ENCODE measurements around the gene FAU.
A peak's percentile ranks its signal among the peaks of the same experiment; 100 is the strongest.
"Not testable (repeated sequence)": the region's sequence is repeated elsewhere in the genome, so short reads cannot be mapped to it uniquely, and the experiment has no call there.

Gene FAU

DNA sequence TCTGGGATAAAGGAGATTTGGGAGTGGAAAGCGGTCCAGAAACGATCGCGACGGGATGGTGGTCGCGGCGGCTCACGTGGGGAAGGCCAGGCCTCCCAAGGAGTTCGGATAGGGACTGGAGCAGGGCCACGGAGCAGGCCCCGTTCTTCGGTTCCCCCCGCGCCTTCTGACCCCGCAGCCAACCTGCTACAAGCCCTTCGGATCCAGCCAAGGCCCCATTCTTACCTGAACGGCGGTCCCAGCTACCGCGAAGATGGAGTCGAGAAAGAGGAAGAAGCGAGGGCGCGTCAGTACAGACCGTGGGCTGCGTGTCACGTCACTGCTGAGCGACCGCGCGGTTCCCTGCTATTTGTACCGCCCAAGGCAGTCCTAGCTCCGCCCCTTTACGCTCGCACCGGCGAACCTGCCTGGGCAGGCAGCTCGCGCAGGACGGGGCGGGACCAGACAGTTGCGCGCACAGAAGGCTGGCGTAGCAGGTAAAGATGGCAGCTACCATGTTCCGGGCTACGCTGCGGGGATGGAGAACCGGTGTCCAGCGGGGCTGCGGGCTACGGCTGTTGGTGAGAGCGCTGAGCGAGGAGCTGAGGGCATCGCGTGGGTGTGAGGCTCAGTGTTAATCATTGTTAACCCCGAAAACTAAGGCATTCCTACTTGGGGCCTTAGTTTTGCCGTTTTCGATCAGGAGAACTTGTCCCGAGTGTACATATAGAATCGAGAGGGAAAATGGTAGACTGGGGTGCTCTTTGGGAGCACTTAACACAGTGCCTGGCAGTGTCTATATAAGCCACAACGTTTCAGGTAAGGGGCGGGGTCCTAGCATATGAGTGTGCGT, at the start of gene FAU, which contains the start of gene MRPL49:
Gene FAU, minus strand, starts transcription at position 270 of the 832 bp plus-strand sequence. CDS start 321 bp downstream, outside the sequence.
Gene MRPL49, plus strand, starts transcription at position 457 of the 832 bp plus-strand sequence. Its CDS starts 26 bp downstream, at position 483.
- peak; percentile 93 for DNase-seq

DNA sequence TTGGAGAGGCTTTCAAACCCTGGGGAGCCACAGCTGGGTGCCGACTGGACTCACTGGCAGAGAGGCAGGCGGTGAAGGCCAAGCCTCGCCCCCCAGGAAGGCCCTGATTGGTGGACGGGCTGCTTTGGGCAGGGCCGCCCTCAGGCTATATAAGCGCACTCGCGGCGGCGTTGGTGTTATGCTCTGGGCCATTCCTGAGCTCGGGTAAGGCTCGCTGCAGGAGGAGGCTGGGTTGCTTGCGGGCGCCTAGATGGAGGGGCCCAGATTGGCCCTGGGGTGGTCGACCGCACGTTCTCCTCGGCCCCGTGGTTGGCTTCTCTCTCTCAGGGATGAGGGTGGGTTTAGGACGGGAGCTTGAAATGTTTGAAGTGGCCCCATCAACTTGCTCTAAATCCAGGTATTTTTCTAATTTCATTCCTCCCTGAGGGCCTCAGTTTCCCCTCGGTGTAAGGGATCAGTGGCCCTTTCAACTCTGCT, 48.2 kb upstream of the FAU start, which contains the start of gene SPDYC:
Gene SPDYC, plus strand, starts transcription at position 176 of the 477 bp plus-strand sequence. CDS start 1,125 bp downstream, outside the sequence.
- no peak for DNase-seq

DNA sequence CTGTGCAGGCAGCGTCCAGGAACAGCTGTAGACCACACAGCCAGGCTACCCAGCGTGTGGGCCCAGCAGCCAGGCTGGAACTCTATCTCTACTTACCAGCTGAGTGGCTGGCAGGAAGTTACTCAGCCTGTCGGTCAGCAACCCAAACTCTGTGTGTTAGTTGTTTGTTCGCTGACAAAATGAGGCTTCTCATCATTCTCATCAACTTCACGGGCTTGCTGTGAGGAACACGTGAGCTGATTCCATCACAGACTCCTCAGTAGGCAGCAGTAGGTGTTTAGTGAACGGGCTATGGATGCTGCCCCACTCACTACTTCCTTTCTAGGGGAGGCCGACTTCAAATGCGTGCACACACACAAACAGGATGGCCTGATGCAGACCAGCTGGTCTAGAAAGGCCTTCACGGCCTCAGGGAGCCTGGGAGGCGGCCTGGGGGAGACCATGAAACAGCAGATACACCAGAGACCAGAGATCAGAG, 47.3 kb upstream of the FAU start:
- no peak for DNase-seq

DNA sequence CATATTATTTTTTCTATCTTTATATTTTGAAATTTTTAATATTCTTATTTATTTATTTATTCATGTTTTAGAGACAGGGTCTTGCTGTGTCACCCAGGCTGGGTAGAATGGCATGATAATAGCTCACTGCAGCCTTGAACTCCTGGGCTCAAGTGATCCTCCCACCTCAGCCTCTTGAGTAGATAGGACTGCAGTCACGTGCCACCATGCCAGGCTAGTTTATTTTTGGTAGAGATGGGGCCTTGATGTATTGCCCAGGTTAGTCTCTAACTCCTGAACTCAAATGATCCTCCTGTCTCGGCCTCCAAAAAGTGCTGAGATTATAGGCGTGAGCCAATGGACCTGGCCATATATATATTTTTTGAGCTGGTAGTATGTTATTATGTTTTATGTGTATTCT, 45.7 kb upstream of the FAU start:
- no peak for DNase-seq

DNA sequence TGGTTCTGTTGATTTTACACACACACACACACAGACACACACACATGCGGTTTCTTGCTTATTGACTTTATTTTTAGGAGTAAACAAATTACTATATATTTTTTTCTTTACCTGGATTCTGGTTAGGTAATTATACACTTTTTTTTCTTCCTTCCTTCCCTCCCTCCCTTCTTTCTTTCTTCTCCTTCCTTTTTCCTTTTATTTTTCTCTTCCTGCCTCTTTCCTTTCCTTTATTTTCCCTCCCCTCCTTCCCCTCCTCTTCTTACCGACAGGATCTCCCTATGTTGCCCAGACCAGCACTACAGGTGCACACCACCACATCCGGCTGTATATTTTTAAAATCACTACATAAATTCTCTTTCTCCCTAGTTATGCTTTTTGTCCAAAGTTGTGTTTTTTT, 45.0 kb upstream of the FAU start:
- no peak for DNase-seq

DNA sequence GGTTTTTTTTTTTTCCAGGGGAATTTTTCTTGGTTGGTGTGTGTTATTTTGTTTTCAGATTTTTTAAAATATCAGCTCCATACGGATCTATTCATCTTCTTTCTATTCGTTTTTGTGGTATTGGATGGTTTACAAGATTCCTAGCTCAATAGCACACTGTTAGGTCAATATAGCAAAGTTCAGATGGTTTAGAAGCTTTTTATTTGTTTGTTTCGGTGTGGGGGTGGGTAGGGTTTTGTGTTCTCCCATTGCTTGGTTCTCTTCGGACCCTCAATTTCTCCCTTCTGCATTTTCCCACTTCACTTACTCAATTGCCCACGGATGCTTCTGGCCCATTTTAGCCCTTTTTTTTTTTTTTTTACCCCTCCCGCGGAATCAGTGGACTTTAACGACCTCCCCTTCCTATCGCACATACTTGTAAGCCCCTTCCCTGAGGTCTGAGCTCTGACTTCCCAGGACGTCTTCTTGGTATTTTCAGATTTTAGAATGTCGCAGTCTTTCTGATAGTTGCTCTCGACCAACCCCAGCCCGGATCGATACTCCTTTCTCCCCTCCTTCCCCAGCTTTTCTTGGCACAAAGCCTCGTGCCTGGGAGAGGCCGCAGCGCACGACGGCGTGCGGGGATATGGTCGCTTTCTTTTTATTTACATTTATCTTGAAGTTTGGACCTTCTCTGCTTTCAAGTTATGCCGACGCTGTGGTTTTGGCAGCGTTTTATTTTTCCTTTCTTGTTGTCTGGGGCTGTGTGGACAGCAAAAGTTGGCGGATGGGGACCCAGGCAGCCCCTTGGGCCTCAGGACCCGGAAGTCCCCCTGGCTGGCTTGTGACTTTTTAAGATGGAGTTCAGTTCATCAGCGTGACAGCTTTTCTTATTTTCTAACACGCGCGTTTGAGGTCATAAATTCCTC, 43.7 kb upstream of the FAU start:
- DNase-seq: no peak

DNA sequence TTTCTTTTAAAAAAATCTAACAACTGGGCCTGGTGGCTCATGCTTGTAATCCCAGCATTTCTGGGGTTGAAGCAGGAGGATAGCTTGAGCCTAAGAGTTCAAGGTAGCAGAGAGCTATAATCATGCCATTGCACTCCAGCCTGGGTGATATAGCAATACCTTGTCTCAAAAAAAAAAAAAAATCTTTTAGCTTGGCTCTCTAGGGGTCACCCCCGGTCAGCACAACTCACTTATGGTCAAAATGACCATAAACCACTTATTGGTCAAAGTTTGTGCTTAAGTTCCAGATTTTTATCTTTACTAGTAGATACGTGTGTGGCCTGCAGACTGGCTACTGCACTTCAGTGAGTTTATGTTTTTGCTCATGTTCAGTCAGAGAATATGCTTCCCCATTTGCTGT, 41.8 kb upstream of the FAU start:
- no peak for DNase-seq

DNA sequence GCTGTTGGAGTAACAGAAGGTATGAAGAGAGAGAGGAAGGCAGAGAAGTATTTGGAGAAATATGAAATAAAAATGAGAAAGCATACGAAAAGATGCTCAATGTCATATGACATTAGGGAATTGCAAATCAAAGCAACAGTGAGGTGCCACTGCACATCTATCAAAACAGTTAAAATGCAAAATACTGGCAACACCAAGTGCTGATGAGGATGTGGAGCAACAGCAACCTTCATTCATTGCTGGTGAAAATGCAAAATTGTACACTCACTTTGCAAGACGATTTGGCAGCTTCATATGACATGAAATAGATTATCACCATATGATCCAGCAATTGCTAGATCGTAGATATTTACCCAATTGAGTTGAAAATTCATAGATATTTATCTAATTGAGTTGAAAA, 38.7 kb upstream of the FAU start:
- DNase-seq: no peak

DNA sequence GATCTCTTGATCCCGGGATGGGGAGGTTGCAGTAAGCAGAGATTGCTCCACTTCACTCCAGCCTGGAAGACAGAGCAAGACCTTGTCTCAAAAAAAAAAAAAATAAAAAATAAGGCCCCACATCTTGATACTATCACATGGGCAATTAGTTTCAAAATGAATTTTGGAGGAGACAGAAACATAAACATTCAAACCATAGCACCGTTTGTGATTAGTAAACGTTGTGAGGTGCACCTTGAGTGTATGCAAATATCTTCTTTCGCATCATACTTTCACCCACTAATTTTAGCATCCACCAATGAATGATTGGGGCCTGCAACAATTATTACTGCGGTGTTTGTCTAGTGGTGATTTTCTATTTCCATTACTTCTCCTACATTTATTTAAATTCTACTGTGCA, 37.1 kb upstream of the FAU start:
- no peak for DNase-seq

DNA sequence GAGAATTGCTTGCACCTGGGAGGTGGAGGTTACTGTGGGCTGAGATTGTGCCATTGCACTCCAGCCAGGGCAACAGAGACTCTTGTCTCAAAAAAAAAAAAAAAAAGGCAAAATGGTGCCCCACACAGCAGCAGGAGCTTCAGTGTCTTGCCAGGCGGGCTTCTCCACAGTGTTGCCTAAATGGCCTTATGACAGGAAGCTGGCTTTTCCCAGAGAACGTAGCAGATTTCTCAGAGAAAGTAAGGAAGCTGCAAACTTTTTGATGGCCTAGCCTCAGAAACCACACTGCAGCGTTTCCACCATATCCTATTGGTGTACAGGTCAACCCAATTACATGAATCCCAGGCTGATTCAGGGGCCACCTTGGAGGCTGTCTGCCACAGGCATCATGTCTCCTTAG, 35.4 kb upstream of the FAU start:
- DNase-seq: no peak

DNA sequence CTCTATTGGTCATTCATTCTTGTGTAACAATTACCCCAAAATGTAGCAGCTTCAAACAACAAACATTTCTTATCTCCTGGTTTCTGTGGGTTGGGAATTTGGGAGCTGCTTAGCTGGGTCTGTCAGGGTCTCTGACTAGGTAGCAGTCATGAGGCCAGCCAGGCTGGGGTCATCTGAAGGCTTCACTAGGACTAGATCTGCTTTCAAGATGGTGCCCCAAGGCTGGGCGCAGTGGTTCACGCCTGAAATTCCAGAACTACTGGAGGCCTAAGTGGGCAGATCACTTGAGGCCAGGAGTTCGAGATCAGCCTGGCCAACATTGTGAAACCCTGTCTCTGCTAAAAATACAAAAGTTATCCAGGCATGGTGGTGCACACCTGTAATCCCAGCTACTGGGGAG, 35.0 kb upstream of the FAU start:
- no peak for DNase-seq

DNA sequence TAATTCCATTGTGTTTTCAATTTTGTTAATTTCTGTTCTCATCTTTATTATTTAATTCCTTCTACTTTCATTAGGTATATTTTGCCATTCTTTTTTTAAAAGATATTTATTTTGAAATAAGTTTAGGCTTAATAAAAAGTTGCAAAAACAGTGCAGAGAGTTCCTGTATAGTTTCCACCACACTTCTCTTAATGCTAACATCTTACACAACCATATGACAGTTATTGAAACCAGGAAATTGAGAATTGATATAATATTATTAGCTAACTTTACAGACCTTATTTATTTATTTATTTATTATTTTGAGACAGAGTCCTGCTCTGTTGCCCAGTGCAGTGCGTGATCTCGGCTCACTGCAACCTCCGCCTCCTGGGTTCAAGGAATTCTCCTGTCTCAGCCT, 34.3 kb upstream of the FAU start:
- DNase-seq: no peak

DNA sequence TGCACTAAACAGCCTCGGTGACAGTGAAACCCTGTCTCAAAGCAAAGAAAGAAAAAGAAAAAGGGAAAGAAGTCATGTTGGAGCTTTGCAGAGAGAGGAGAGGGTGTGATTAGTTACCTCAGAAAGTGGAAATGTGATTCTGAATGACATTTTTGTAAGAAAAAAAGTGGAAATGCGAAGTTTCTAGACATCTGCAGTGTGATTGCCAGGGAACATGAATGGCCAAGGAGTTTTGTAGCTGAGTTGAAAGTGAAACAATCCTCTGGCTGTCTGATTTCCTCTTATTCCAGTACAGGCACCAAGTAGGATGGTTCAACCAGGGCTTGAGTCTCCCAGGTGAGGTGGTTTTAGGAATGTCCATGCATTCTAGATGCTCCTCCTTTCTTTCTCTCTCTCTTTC, 30.2 kb upstream of the FAU start:
- DNase-seq: no peak

DNA sequence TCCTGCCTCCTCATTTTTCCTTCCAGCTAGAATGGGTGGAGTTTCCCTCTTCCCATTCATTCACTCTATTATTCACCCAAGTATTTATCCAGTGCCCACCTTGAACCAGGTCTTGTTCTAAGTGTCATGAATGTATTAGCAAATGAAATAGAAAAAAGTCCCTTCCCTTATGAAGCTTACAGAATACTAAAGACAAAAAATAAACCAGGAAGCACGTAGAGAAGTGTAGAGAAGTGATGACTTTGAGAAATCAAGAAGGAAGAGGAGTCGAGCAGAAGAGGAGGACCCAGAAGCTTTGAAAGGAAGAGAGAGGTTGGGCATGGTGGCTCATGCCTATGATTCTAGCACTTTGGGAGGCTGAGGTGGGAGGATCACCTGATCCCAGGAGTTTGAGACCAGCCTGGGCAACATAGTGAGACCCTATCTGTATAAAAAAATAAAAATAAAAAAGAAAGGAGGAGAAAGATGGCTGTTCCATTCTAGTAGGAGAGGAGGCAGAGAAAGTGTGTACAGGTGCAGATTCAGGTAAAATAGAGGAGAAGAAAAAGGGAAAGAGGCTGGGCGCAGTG, 29.5 kb upstream of the FAU start:
- DNase-seq: no peak

DNA sequence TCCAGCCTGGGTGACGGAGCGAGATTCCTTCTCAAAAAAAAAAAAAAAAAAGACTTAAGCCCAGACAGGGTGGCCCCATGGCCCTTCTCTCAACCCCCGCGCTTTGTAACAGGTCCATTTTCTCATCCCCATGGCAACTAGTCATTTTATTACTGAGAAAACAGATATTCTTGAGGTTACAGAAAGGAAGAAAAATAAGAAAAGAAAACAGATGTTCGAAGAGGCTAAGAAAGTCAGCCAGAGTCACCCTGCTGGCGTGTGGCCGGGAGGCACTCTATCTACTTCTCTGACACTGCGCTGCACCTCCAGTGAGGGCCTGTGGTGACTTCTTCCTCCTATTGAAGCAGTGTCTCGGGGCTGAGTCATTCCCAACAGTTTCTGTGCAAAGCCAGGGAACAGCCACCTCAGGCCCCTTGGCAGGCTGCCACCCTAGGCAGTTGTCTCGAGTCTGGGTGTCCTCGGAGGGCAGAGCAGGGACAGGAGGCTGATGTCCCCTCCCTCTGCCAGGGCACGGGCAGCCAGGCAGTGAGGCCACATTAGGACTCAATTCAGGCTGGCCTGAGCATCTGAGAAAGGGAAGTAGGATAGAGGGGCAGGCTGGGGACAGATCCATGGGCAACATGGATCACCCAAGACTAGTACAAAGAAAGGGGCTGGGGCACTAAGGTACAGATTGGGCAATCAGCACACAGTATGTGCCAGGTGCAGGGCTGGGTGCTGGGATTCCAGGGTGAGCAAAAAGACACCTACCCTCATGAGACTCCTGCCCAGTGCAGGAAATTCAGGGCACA, 28.8 kb upstream of the FAU start:
- peak; percentile 24 for DNase-seq

DNA sequence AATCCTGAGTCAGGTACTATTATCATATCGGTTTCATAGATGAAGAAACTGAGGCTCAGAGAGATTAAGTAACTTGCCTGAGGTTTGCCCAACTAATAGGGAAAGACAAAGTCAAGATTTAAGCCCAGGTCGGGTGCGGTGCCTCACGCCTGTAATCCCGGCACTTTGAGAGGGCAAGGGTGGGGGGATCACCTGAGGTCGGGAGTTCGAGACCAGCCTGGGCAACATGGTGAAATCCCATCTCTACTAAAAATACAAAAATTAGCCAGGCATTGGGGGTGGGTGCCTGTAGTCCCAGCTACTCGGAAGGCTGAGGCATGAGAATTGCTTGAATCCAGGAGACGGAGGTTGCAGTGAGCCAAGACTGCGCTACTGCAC, 28.2 kb upstream of the FAU start:
- DNase-seq: not testable (repeated sequence)

DNA sequence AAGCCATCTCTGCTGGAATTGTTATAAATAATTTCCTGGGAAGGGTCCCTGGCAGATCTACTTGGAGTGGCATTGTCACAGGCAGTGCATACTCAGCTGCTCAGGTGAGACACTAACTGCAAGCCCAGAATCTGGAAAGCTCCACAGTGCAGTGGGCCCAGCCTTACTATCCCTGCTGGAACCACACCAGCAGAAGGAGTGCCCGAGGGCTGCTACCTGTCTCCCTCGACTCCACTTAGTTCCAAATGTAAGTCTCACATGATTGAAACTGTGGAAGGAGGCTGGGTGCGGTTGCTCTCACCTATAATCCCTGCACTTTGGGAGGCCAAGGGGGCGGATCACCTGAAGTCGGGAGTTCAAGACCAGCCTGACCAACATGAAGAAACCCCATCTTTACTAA, 26.7 kb upstream of the FAU start:
- no peak for DNase-seq

DNA sequence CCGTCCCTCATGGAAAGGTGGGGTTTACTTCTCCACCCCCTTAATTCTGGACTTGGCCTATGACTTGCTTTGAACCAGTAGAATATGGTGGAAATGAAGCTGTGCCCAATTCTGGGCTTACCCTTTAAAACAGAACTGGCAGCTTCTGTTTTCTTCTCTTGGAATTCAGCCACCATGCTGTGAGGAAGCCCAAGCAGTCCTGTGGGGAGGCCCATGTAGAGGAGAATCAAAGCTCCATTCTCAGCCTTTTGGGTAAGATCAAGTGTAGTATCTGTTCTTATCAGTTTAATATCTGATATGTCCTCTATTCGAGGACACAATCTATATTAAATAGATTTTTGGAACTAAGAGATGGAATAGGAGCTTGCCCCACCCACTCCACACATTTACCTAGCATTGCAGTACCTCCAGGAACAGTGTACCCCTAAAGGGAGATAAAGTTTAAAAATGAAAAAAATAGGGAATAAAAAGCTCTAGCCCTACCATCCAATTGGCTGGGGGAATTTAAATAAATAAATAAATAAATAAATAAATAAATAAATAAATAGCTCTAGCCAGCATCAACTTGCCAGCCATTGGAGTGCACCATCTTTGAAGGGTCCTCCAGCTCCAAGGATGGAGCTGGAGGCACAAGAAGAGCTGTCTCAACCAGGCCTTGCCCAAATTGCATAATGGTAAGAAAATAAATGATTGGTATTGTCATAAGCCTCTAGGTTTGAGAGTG, 25.6 kb upstream of the FAU start:
- no peak for DNase-seq

DNA sequence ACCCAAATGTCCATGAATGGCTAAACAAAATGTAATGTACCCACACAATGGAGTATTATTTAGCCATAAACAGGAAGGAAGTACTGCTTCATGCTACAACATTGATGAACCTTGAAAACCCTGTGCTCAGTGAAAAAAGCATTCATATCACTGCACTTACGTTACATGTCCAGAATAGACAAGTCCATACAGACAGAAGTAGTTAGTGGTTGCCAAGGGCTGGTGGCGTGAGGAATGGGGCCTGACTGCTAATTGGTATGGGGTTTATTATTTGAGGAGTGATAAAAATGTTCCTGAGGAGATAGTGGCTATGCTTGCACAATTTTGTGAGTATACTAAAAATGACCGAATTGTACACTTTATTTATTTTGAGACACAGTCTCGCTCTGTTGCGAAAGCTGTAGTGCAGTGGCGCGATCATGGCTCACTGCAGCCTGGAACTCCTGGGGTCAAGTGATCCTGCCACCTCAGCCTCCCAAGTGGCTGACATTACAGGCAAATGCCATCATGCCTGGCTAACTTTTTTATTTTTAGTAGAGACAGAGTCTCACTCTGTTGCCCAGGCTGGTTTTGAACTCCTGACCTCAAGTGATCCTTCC, 20.1 kb upstream of the FAU start:
- DNase-seq: no peak

DNA sequence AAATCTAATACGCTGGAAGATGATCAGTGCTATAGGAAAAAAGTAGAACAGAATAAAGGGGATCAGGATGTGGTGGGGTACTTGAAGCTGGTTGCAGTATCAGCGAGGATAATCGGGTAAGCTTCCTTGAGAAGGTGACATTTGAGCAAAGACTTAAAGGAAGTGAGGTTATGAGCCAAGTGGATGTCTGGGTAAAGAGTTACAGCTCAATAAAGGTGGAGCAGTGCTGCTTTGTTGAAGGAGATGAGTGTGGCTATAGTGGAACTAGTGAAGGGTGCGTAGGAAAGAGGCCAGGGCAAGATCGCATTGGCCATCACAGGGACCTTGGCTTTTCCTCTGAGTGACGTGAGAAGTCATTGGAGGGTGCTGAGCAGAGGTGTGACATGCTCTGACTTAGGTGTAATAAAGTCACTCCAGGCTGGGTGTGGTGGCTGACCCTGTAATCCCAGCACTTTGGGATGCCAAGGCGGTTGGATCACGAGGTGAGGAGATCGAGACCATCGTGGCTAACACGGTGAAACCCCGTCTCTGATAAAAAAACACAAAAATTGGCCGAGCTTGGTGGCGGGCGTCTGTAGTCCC, 14.7 kb upstream of the FAU start:
- DNase-seq: no peak

DNA sequence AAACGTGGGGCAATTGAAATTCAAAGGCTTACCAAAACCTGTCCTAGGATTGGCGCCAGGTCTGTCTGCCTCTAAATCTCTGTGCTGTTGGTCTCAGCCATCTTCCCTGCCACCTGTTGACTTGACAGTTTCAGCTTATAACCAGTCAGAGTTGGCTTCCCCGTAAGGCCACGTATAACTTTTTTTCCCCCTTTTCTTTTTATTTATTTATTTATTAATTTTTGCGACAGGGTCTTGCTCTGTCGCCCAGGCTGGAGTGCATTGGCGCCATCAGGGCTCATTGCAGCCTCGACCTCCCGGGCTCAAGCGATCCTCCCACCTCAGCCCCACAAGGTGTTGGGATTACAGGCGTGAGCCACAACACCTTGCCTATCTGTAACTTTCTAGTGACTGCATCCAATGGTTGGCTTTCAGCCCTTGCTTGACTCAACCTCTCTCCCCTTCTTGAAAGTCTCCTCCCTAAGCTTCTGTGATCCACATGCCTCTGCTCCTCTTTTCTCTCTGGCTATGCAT, 13.8 kb upstream of the FAU start:
- no peak for DNase-seq

Data from NCI-H1694 treated with DMSO at 0.1 percent for 48 hours (cell line).